PC-9 (cell line): ENCODE results near the gene MATN1.

ENCODE experiments used
- CTCF ChIP-seq: fragments of 200-600 bp; sonication (generic); conservative IDR thresholded peaks from 2 replicates; pipeline ENCODE4 v1.6.1; 2017; ENCODE audit warnings: mixed run types, antibody characterized with exemption, mild to moderate bottlenecking, moderate library complexity
- EZH2 ChIP-seq: fragments of 200-600 bp; sonication (generic); IDR thresholded peaks from 2 replicates; pipeline ENCODE4 v1.8.0; 2017; ENCODE audit warnings: antibody characterized with exemption, low read depth

- TF ChIP-seq CTCF (no peak), EZH2 (no peak)
Measured at GRCh38 chr1:30756545-30757351, 33.4 kb upstream of the MATN1 start.
